NCI-H128 (cell line): ENCODE data around the gene PLCXD3.
"Not testable (repeated sequence)": the region's sequence is repeated elsewhere in the genome, so short reads cannot be mapped to it uniquely, and the experiment has no call there.

Experiments
- DNase-seq: peaks from one replicate; lab custom pipeline; 2025; ENCODE audit not compliant: unreplicated experiment; lab: John Stamatoyannopoulos, UW

The PLCXD3 gene

GRCh38 chr5:41356786-41357185, 153.6 kb downstream of the PLCXD3 start:
- no peak for DNase-seq

- DNase-seq, result no peak
These were observed 160.6 kb downstream of the PLCXD3 start for GRCh38 chr5:41349846-41350245.

- DNase-seq, result no peak
These were observed 162.8 kb downstream of the PLCXD3 start for GRCh38 chr5:41347569-41347968.

- DNase-seq, result no peak
These were observed 163.8 kb downstream of the PLCXD3 start for GRCh38 chr5:41346609-41347008.

GRCh38 chr5:41345295-41345694, 165.1 kb downstream of the PLCXD3 start:
- no peak for DNase-seq

GRCh38 chr5:41339339-41339738, 171.1 kb downstream of the PLCXD3 start:
- no peak for DNase-seq

GRCh38 chr5:41338136-41338675, 172.2 kb downstream of the PLCXD3 start:
- DNase-seq, result no peak

GRCh38 chr5:41337724-41338123, 172.7 kb downstream of the PLCXD3 start:
- DNase-seq, result no peak

GRCh38 chr5:41337216-41337615, 173.2 kb downstream of the PLCXD3 start:
- DNase-seq, result no peak

- no peak for DNase-seq
These were observed 173.9 kb downstream of the PLCXD3 start for GRCh38 chr5:41336471-41336870.

- no peak for DNase-seq
These were observed 174.7 kb downstream of the PLCXD3 start for GRCh38 chr5:41335596-41336181.

- DNase-seq, result no peak
These were observed 175.6 kb downstream of the PLCXD3 start for GRCh38 chr5:41334758-41335157.

- DNase-seq, result no peak
These were observed 176.2 kb downstream of the PLCXD3 start for GRCh38 chr5:41334221-41334620.

- DNase-seq, result no peak
These were observed 185.3 kb downstream of the PLCXD3 start for GRCh38 chr5:41325074-41325473.

- not testable (repeated sequence) for DNase-seq
These were observed 187.6 kb downstream of the PLCXD3 start for GRCh38 chr5:41322826-41323225.

GRCh38 chr5:41312478-41313060, 197.8 kb downstream of the PLCXD3 start:
- no peak for DNase-seq

GRCh38 chr5:41312066-41312465, 198.3 kb downstream of the PLCXD3 start:
- DNase-seq, result no peak

GRCh38 chr5:41309275-41309674, 201.1 kb downstream of the PLCXD3 start:
- DNase-seq, result no peak

GRCh38 chr5:41306005-41306404, 204.4 kb downstream of the PLCXD3 start:
- DNase-seq, result no peak

- DNase-seq, result no peak
These were observed 205.3 kb downstream of the PLCXD3 start for GRCh38 chr5:41305056-41305455.

- no peak for DNase-seq
These were observed 214.3 kb downstream of the PLCXD3 start for GRCh38 chr5:41296066-41296465.

GRCh38 chr5:41291323-41291722, 219.1 kb downstream of the PLCXD3 start:
- no peak for DNase-seq

GRCh38 chr5:41290810-41291209, 219.6 kb downstream of the PLCXD3 start:
- DNase-seq, result no peak
